Measurements from ENCODE around the gene SUPT5H.
"Not testable (repeated sequence)": the region's sequence is repeated elsewhere in the genome, so short reads cannot be mapped to it uniquely, and the experiment has no call there.

SUPT5H gene

GRCh38 chr19:39470724-39471339 is 25.4 kb downstream of the SUPT5H start:
- no peak for TF ChIP-seq CTCF (IDR thresholded peaks at IDR 0.05; ENCODE audit: insufficient read depth, low read depth, low read length, missing control alignments)
- no peak for DNase-seq (ENCODE audit: low read depth)
- H3K4me3 ChIP-seq (ENCODE audit: low read length) = no peak overlapping the region

- TF ChIP-seq CTCF (IDR thresholded peaks at IDR 0.05; ENCODE audit: insufficient read depth, low read depth, low read length, missing control alignments) = no peak
- no peak overlapping the region for H3K4me3 ChIP-seq (ENCODE audit: low read length)
- no peak for DNase-seq (ENCODE audit: low read depth)
These were observed 26.6 kb downstream of the SUPT5H start for GRCh38 chr19:39471756-39472536.

- no peak overlapping the region for H3K4me3 ChIP-seq (ENCODE audit: low read length)
- no peak for TF ChIP-seq CTCF (IDR thresholded peaks at IDR 0.05; ENCODE audit: insufficient read depth, low read depth, low read length, missing control alignments)
- DNase-seq (ENCODE audit: low read depth) = no peak
These were observed 27.5 kb downstream of the SUPT5H start for GRCh38 chr19:39472746-39473442.

GRCh38 chr19:39473443-39473960 is 28.1 kb downstream of the SUPT5H start:
- no peak for TF ChIP-seq CTCF (IDR thresholded peaks at IDR 0.05; ENCODE audit: insufficient read depth, low read depth, low read length, missing control alignments)
- no peak for DNase-seq (ENCODE audit: low read depth)
- no peak overlapping the region for H3K4me3 ChIP-seq (ENCODE audit: low read length)

- TF ChIP-seq CTCF (IDR thresholded peaks at IDR 0.05; ENCODE audit: insufficient read depth, low read depth, low read length, missing control alignments) = peak; percentile 83
- no peak overlapping the region for H3K4me3 ChIP-seq (ENCODE audit: low read length)
- peak; percentile 48 for DNase-seq (ENCODE audit: low read depth)
These were observed 28.8 kb downstream of the SUPT5H start for GRCh38 chr19:39474139-39474620.

- H3K4me3 ChIP-seq (ENCODE audit: low read length) = no peak overlapping the region
- no peak for DNase-seq (ENCODE audit: low read depth)
- TF ChIP-seq CTCF (IDR thresholded peaks at IDR 0.05; ENCODE audit: insufficient read depth, low read depth, low read length, missing control alignments) = no peak
These were observed 30.4 kb downstream of the SUPT5H start for GRCh38 chr19:39475748-39476147.

- not testable (repeated sequence) for DNase-seq (ENCODE audit: low read depth); H3K4me3 ChIP-seq (ENCODE audit: low read length)
These were observed 34.0 kb downstream of the SUPT5H start for GRCh38 chr19:39479319-39479801.
